GM23338 (cell line): ENCODE results near the gene SCIMP. TPM values are rescaled to one million over a fixed set of nuclear protein-coding genes. Genes with fewer than 3 reads are reported as not detected.
"Not testable (repeated sequence)": the region's sequence is repeated elsewhere in the genome, so short reads cannot be mapped to it uniquely, and the experiment has no call there.

Experiments used
- ATAC-seq: fragments of 200-7000 bp; cut with Tn5 transposase; 3 replicates; pipeline ENCODE4 v1.9.1; 2020
- DNase-seq: peaks from one replicate; pipeline ENCODE4 v3.0.0-alpha.2; 2015; ENCODE audit warnings: low spot score
- H2AFZ ChIP-seq: fragments of 200-600 bp; sonication (generic); 2 replicates; pipeline ENCODE4 v1.8.0; 2016; ENCODE audit warnings: antibody characterized with exemption, mild to moderate bottlenecking, moderate library complexity
- H3F3A ChIP-seq: fragments of 200-600 bp; sonication (generic); replicated peaks from 2 replicates; pipeline ENCODE4 v1.8.0; 2017; ENCODE audit warnings: antibody characterized with exemption, mixed run types, low read depth
- H3K27ac ChIP-seq: fragments of 200-600 bp; sonication (generic); 2 replicates; pipeline ENCODE4 v1.6.1; 2016; ENCODE audit warnings: low read depth
- H3K27me3 ChIP-seq: fragments of 200-600 bp; sonication (generic); 2 replicates; pipeline ENCODE4 v1.8.0; 2016; ENCODE audit warnings: mild to moderate bottlenecking, mixed run types, moderate library complexity; ENCODE audit not compliant: insufficient read depth
- H3K36me3 ChIP-seq: fragments of 200-600 bp; sonication (generic); 2 replicates; pipeline ENCODE4 v1.8.0; 2016; ENCODE audit warnings: mild to moderate bottlenecking; ENCODE audit not compliant: insufficient read depth
- H3K4me1 ChIP-seq: fragments of 200-600 bp; sonication (generic); 2 replicates; pipeline ENCODE4 v1.8.0; 2016; ENCODE audit warnings: mild to moderate bottlenecking, moderate library complexity; ENCODE audit not compliant: insufficient read depth
- H3K4me2 ChIP-seq: fragments of 200-600 bp; sonication (generic); 2 replicates; pipeline ENCODE4 v1.7.1; 2017; ENCODE audit warnings: mixed run types
- H3K4me3 ChIP-seq: fragments of 200-600 bp; sonication (generic); 2 replicates; pipeline ENCODE4 v1.6.1; 2016; ENCODE audit warnings: mixed run types
- H3K79me2 ChIP-seq: fragments of 200-600 bp; sonication (generic); replicated peaks from 2 replicates; pipeline ENCODE4 v1.8.0; 2017; ENCODE audit warnings: mild to moderate bottlenecking; ENCODE audit not compliant: insufficient read depth
- H3K9me2 ChIP-seq: fragments of 200-600 bp; sonication (generic); 2 replicates; pipeline ENCODE4 v1.8.0; 2017; ENCODE audit not compliant: insufficient read depth
- H4K20me1 ChIP-seq: fragments of 200-600 bp; sonication (generic); replicated peaks from 2 replicates; pipeline ENCODE4 v1.8.0; 2017; ENCODE audit warnings: mild to moderate bottlenecking; ENCODE audit not compliant: insufficient read depth
- H3K27ac Mint-ChIP-seq: 2 replicates; pipeline ENCODE4 v1.8.0; 2020; ENCODE audit warnings: inconsistent platforms, mild to moderate bottlenecking, moderate library complexity, mixed read lengths
- H3K27me3 Mint-ChIP-seq: 3 replicates; pipeline ENCODE4 v1.8.0; 2022; ENCODE audit warnings: low read depth, mild to moderate bottlenecking, moderate library complexity, mixed read lengths, inconsistent platforms; ENCODE audit not compliant: insufficient read depth, poor library complexity
- H3K36me3 Mint-ChIP-seq: 3 replicates; pipeline ENCODE4 v1.8.0; 2021; ENCODE audit warnings: low read depth, mild to moderate bottlenecking, inconsistent platforms, moderate library complexity, mixed read lengths
- H3K4me1 Mint-ChIP-seq: 3 replicates; pipeline ENCODE4 v1.8.0; 2020; ENCODE audit warnings: mild to moderate bottlenecking, inconsistent platforms, mixed read lengths
- H3K4me3 Mint-ChIP-seq: 3 replicates; pipeline ENCODE4 v1.8.0; 2021; ENCODE audit warnings: moderate library complexity, mild to moderate bottlenecking, inconsistent platforms, mixed read lengths
- H3K9me3 Mint-ChIP-seq: 3 replicates; pipeline ENCODE4 v1.8.0; 2020; ENCODE audit warnings: moderate library complexity, mild to moderate bottlenecking, inconsistent platforms, mixed read lengths
- ETS1 ChIP-seq: IDR thresholded peaks from 2 replicates; pipeline ENCODE4 v1.6.1; 2016; ENCODE audit warnings: antibody characterized with exemption
- EZH2 ChIP-seq: fragments of 200-600 bp; sonication (generic); IDR thresholded peaks from one replicate; pipeline ENCODE4 v1.8.0; 2017; ENCODE audit warnings: antibody characterized with exemption, mild to moderate bottlenecking, low read depth; ENCODE audit not compliant: unreplicated experiment
- NANOG ChIP-seq: IDR thresholded peaks from 2 replicates; pipeline ENCODE4 v1.6.1; 2016; ENCODE audit warnings: antibody characterized with exemption, borderline replicate concordance
- ZNF114 ChIP-seq: fragments of 250-450 bp; sonication (Bioruptor Pico); IDR thresholded peaks from 2 replicates; pipeline ENCODE4 v1.5.0; 2020; ENCODE audit warnings: mild to moderate bottlenecking, moderate library complexity
- ZNF331 ChIP-seq: fragments of 250-450 bp; sonication (Bioruptor Pico); IDR thresholded peaks from 2 replicates; pipeline ENCODE4 v1.5.0; 2020; ENCODE audit warnings: low read depth, mild to moderate bottlenecking, moderate library complexity
- ZNF462 ChIP-seq: fragments of 250-450 bp; sonication (Bioruptor Pico); IDR thresholded peaks from 2 replicates; pipeline ENCODE4 v1.5.0; 2020; ENCODE audit warnings: mild to moderate bottlenecking, moderate library complexity
- polyA plus RNA-seq: library from polyadenylated mRNA; unstranded; fragments of >200 nt; fragmentation: Nextera tagmentation; extraction: Ambion mirVana; gene quantifications from 2 replicates; pipeline ENCODE4 v1.2.1, GENCODE V29; 2016
- total RNA-seq: library from RNA; depleted of rRNA; stranded (reverse); fragments of >200 nt; shearing (Covaris generic); gene quantifications from 2 replicates; pipeline ENCODE4 v1.2.3, GENCODE V29; 2014

The SCIMP gene
- total and polyA plus RNA-seq, 2 experiments from 2014 or later = 0.36 TPM; not detected in 1

- Histone ChIP-seq H3K9me2 (no peaks in the 10 kb centered on the region), H3K4me1 (no peaks in the 10 kb centered on the region), H3K4me2 (no peak overlapping the region), H3F3A (no peaks in the 10 kb centered on the region), H3K27me3 (no peaks in the 10 kb centered on the region), H4K20me1 (no peaks in the 10 kb centered on the region; the same call in 1 of the 2 replicates), H3K36me3 (no peaks in the 10 kb centered on the region), H3K79me2 (no peaks in the 10 kb centered on the region), H3K4me3 (no peak overlapping the region), H3K27ac (no peak overlapping the region), H2AFZ (no peak overlapping the region)
- no peak for DNase-seq
- TF ChIP-seq ZNF331 (CRISPR knock-in tag) (no peak), NANOG (no peak)
- Mint-ChIP-seq H3K4me1 (no peaks in the 10 kb centered on the region), H3K4me3 (no peak overlapping the region), H3K36me3 (peaks cover 5% of the 10 kb centered on the region; the same call in 1 of the 3 replicates), H3K27me3 (peaks cover 5% of the 10 kb centered on the region), H3K27ac (no peak overlapping the region), H3K9me3 (no peaks in the 10 kb centered on the region)
- ATAC-seq = no peak
Measured at GRCh38 chr17:5225668-5226457, 8.8 kb downstream of the SCIMP start.

- not testable (repeated sequence) for H3K36me3 ChIP-seq, H3K27me3 Mint-ChIP-seq, H3F3A ChIP-seq, H3K27ac ChIP-seq, H4K20me1 ChIP-seq, H3K4me1 ChIP-seq, H3K9me3 Mint-ChIP-seq, H3K4me1 Mint-ChIP-seq, H3K4me2 ChIP-seq, H3K9me2 ChIP-seq, H3K27me3 ChIP-seq, H3K4me3 ChIP-seq, H3K79me2 ChIP-seq, DNase-seq, ATAC-seq, H2AFZ ChIP-seq, H3K4me3 Mint-ChIP-seq, H3K36me3 Mint-ChIP-seq, H3K27ac Mint-ChIP-seq
Measured at GRCh38 chr17:5221912-5222311, 12.7 kb downstream of the SCIMP start.

DNA sequence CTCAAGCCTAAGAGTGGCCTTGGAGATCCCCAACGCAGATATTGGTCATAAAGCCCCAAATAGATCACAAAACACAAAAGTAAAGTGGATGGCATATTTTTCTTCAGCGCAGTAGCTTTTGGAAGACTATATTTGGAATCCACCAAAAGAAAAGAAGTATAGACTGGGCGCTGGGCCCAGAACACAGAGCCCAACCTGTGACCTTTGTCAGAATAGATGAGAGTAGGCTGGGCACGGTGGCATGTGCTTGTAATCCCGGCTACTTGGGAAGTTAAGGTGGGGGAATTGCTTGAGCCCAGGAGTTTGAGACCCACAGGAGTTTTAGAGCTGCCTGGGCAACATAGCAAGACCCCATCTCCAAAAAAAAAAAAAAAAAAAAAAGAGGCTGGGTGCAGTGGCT lies 14.6 kb downstream of the SCIMP start:
- no peak for DNase-seq
- Histone ChIP-seq H2AFZ (no peak overlapping the region), H3K4me2 (no peak overlapping the region), H3K27me3 (no peaks in the 10 kb centered on the region), H3K4me3 (no peak overlapping the region), H3F3A (no peaks in the 10 kb centered on the region), H3K36me3 (no peaks in the 10 kb centered on the region), H3K27ac (no peak overlapping the region), H3K4me1 (no peaks in the 10 kb centered on the region), H3K9me2 (no peaks in the 10 kb centered on the region), H4K20me1 (no peaks in the 10 kb centered on the region; the same call in 1 of the 2 replicates), H3K79me2 (no peaks in the 10 kb centered on the region)
- ATAC-seq = no peak
- H3K36me3 Mint-ChIP-seq = no peaks in the 10 kb centered on the region
- H3K4me3 Mint-ChIP-seq = no peak overlapping the region
- H3K27ac Mint-ChIP-seq = no peak overlapping the region
- H3K4me1 Mint-ChIP-seq = no peaks in the 10 kb centered on the region
- H3K9me3 Mint-ChIP-seq = no peaks in the 10 kb centered on the region
- H3K27me3 Mint-ChIP-seq = peaks cover 2% of the 10 kb centered on the region
- TF ChIP-seq ZNF114 (no peak), ZNF462 (CRISPR knock-in tag) (no peak), NANOG (no peak), EZH2 (no peak), ETS1 (no peak)
